Placental pericyte (primary cell): Measurements from ENCODE around the gene CCNF. TPM values are rescaled to one million over a fixed set of nuclear protein-coding genes. Genes with fewer than 3 reads are reported as not detected.

Source experiments
- small RNA-seq: library from RNA; depleted of rRNA; stranded (forward); fragments of <200 nt; gene quantifications from one replicate; pipeline ENCODE3, GENCODE V24; 2012; ENCODE audit warnings: low replicate concordance
- total RNA-seq: library from RNA; depleted of rRNA; stranded (reverse); fragments of >200 nt; gene quantifications from 2 replicates; pipeline ENCODE4 v1.2.3, GENCODE V29; 2012

Gene CCNF, protein sequence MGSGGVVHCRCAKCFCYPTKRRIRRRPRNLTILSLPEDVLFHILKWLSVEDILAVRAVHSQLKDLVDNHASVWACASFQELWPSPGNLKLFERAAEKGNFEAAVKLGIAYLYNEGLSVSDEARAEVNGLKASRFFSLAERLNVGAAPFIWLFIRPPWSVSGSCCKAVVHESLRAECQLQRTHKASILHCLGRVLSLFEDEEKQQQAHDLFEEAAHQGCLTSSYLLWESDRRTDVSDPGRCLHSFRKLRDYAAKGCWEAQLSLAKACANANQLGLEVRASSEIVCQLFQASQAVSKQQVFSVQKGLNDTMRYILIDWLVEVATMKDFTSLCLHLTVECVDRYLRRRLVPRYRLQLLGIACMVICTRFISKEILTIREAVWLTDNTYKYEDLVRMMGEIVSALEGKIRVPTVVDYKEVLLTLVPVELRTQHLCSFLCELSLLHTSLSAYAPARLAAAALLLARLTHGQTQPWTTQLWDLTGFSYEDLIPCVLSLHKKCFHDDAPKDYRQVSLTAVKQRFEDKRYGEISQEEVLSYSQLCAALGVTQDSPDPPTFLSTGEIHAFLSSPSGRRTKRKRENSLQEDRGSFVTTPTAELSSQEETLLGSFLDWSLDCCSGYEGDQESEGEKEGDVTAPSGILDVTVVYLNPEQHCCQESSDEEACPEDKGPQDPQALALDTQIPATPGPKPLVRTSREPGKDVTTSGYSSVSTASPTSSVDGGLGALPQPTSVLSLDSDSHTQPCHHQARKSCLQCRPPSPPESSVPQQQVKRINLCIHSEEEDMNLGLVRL
- 4.6 and 69.6 TPM in 2 replicates for total RNA-seq

DNA sequence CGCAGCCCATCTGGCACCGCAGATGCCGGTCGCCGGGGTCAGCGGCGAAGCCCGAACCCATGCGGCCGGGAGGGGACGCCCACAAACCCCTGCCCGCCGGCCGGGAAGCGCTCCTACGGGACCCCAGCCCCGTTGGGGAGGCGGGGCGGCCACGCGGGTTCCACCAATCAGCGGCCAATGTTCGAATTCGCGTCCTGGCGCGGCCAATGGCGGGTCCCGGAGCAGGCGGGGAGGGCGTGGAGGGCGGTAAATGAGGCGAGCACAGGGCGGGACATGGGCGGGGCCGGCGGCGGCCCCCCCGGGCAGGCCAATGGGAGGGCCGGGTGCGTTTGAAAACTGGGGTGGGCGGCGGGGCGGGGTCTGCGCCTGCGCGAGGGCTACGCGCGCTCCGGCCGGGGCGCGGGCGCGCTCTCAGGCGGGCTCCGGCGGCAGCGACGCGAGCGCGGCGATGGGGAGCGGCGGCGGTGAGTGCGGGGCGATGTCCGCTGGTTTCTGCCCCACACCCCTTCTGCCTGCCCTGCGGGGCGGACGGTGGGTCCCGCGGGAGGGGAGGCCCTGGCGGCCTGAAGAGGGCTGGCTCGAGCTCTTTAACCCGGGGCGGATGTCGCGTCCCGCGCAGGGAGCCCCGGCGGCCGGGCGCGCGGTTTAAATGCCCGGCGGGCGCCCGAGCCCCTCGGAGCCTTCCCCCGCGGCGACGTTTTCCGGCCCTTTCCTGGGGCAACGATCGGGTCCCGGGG lies at the start of gene CCNF:
TSS of gene CCNF (plus strand) at position 414 of the 737 bp plus-strand sequence. CDS start at position 449, 35 bp downstream.

DNA sequence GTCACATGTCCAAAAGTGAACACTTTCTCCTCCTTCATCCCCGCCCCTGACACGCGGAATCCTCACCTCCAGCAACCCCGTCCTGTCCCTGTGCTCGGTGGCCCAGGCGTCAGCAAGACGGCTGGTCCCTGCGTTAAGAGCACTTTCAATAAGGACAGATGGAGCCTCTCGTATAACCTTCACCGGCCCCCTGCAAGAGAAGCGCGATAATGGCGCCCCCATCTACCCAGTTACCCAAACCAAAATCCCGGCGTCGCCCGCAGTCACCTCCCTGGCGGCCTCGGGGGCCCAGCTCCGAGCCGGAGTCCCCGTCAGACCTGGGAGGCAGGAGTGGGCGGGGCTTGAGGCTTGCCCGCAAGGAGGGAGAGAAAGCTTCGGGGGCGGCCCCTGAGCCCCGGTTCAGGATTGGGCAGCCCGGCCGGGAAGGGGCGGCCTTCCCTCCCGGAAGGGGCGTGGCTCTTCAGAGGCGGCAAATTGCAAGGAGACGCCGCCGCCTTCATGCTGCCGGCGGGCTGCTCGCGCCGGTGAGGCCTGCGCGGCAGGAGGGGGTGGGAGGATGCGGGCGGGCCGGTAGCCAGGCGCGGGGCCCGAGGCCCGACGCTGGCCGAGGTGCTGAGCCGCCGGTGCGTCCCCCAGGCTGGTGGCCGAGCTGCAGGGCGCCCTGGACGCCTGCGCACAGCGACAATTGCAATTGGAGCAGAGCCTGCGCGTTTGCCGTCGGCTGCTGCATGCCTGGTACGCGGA lies 30.6 kb downstream of the CCNF start, which contains the start of gene TEDC2:
TSS of gene TEDC2 (plus strand) at position 463 of the 744 bp plus-strand sequence. CDS start at position 499, 36 bp downstream.

DNA sequence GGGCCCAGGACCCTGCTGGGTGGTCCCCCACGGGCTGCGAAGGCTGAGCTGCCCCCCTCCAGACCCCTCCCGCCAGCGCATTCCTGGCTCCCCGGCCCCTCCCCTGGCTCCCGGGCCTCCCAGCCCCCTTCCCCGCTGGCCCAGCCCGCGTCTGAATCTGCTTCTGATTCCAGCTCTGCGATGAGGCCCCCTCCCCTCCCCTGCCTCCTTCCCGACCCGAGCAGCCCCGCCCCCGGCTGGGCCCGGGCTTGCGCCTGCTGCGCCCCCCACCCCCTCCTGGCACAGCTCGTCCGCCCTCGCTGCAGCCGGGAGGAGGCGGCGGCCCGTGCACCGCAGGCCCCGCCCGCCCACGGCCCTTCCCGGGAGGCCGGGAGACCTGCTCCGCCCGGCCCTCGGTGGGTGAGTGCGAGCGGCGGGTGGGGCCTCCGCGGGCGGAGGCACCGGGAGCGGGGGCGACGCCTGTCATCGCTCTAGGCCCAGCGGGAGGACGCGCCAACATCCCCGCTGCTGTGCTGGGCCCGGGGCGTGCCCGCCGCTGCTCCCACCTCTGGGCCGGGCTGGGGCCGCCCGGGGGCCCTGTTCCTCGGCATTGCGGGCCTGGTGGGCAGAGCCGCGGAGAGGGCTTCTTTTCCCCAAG lies 41.9 kb downstream of the CCNF start, which contains the start of gene NTN3:
TSS of gene NTN3 (plus strand) at position 282 of the 637 bp plus-strand sequence. CDS start 405 bp downstream, outside the sequence.

DNA sequence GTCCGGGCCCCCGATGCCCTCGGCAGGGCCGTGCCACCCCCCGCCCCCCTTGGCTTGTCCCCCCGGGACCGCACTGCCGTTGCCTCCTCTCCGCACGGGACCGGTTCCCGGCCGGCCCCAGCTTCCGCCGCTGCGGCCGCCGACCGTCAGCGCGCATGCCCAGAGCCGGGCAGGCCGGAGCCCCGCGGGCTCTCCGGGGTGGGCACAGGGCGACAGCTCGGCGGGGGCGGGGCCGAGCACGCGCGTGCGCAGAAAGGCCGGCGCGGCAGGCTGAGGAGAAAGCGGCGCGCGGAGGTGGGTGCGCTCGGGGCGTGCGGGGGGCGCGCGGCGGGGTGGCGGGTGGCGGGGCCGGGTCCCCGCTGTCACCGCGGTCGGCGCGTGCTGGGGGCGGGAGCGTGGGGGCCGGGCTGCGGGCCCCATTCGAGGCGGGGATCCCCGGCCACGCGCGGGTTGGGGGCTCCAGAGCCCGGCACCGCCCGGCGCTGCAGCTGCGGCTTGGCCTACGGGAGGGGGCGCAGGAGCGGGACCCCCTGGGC lies 45.7 kb downstream of the CCNF start, which contains the start of gene TBC1D24:
TSS of gene TBC1D24 (plus strand) at position 251 of the 536 bp plus-strand sequence. CDS start 21,022 bp downstream, outside the sequence.

Small RNA genes within 50 kb of the gene (small RNA-seq; reads per million reads assigned to genes)
- gene MIR6768: 0.62 reads per million, percentile 26 among the genes with 10 or more reads in this experiment

Other genes with a start within 250 kb of the CCNF start
- under 0.01 and 0.22 TPM in 2 replicates for gene CASKIN1, start 232.8 kb upstream of the CCNF start, total RNA-seq
- 37.4 and 39.2 TPM in 2 replicates for gene MLST8, start 224.0 kb upstream of the CCNF start, total RNA-seq
- 1.5 and 1.9 TPM in 2 replicates for gene BRICD5, start 218.6 kb upstream of the CCNF start, total RNA-seq
- 12.7 and 33.9 TPM in 2 replicates for gene PGP, start 214.6 kb upstream of the CCNF start, total RNA-seq
- 28.0 and 42.5 TPM in 2 replicates for gene E4F1, start 205.9 kb upstream of the CCNF start, total RNA-seq
- 0.86 and 1.1 TPM in 2 replicates for gene DNASE1L2, start 193.0 kb upstream of the CCNF start, total RNA-seq
- 37.9 and 42.7 TPM in 2 replicates for gene ECI1, start 177.9 kb upstream of the CCNF start, total RNA-seq
- 103 and 122 TPM in 2 replicates for gene RNPS1, start 161.3 kb upstream of the CCNF start, total RNA-seq
- 0.72 and 3.5 TPM in 2 replicates for gene ABCA3, start 88.7 kb upstream of the CCNF start, total RNA-seq
- 1.3 and 28.8 TPM in 2 replicates for gene TEDC2, start 30.7 kb downstream of the CCNF start, total RNA-seq
- 0.14 and 0.22 TPM in 2 replicates for gene NTN3, start 41.9 kb downstream of the CCNF start, total RNA-seq
- 22.8 and 22.9 TPM in 2 replicates for gene TBC1D24, start 45.7 kb downstream of the CCNF start, total RNA-seq
- 41.7 and 68.3 TPM in 2 replicates for gene ATP6V0C, start 84.5 kb downstream of the CCNF start, total RNA-seq
- 57.6 and 78.8 TPM in 2 replicates for gene AMDHD2, start 90.9 kb downstream of the CCNF start, total RNA-seq
- not detected in 2 replicates for gene CEMP1, start 102.0 kb downstream of the CCNF start, total RNA-seq
- gene PDPK1, start 108.6 kb downstream of the CCNF start, total RNA-seq: 19.9 and 34.6 TPM in 2 replicates